HG02763 (cell line): Measurements from ENCODE around the gene SDK1.
"Not testable (repeated sequence)": the region's sequence is repeated elsewhere in the genome, so short reads cannot be mapped to it uniquely, and the experiment has no call there.

ENCODE experiments used
- ATAC-seq: cut with Tn5 transposase; IDR thresholded peaks from one replicate; pipeline ENCODE4 v1.9.1; 2021; ENCODE audit warnings: mild to moderate bottlenecking, moderate library complexity; ENCODE audit not compliant: unreplicated experiment

SDK1 gene

DNA sequence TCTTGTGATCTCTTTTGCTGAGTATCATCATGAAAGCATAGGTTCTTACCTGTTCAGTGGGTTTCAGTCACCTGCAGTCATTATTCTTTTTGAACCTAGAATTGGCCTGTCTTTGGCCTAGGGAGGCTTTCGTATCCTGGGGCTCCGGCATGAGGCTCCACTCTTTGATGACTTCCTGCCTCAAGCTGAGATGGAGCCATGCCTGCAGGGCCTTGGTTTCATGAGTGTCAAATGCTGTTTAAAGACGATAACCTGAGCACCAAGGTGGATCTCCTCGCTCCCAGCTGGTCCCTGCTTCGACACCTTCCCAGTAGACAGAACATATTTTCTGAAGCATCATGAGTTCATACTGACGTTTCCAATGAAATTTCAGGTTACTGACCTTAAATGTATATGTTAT lies 783.2 kb downstream of the SDK1 start:
- ATAC-seq, result no peak

DNA sequence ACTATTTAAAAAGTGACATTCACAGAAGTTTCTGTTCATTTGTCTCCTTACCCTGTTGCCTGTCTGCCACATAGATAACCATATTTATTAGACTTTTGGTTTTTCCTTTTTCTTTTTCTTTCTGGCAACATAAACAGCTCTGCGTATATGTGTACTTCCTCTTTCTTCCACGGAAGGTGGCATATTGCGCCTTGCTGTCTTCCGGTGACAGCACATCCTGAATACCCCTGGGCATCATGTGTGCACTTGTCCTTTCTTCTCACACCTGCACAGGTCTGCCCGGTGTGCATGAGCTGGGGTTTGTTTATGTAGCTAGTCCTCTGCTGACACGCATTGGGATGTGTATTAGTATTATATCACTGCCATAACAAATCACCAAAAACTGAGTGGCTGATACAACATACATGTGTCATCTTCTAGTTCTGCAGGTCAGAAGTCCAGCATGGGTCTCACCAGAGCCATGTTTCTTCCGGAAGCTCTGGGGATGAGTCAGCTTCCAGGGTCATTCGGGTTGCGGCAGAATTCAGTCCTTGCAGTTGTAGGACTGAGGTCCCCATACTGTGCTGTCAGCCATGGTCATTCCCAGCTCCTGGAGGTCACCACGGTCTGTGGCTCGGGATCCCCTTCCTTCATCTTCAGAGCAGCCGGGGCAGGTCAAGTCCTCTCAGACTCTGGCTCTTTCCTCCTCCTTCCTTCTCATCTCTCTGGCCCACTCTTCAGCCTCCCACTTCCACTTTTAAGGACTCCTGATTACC lies 785.1 kb downstream of the SDK1 start:
- ATAC-seq, result no peak

DNA sequence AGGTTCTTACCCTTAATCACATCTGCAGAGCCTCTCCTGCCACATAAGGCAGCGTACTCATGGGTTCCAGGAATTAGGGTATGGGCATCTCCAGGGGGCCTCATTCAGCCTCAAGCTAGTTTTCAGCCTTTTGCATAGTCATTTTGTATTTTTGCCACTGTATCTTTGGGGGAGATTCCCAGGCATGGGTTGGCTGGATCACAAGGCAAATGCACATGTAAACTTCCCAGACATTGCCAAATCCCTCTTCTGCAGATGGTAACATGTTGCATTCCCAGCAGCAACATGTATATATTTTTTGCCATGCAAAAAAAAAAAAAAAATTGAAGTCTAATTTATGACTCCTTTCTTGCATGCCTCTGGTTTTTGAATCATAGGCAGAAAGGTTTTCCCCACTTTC lies 785.7 kb downstream of the SDK1 start:
- ATAC-seq, result no peak

DNA sequence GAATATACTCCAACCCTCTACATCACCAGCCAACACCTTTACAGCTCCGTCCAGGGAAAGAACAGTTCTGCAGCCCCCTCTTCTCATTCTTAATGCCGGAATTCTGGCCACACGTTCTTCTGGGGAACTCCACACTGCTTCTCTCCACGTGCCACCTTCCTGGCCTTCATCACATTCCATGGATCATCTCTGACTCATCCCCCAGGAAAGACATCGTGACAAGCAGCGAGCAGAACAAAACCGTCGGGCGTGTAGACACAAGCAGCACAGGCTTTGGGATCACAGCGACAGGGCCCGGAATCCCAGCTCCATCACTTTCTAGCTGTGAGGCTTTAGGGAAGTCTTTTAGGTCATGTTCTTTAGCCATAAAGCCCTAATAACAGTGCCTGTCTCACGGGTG lies 790.7 kb downstream of the SDK1 start:
- no peak for ATAC-seq

DNA sequence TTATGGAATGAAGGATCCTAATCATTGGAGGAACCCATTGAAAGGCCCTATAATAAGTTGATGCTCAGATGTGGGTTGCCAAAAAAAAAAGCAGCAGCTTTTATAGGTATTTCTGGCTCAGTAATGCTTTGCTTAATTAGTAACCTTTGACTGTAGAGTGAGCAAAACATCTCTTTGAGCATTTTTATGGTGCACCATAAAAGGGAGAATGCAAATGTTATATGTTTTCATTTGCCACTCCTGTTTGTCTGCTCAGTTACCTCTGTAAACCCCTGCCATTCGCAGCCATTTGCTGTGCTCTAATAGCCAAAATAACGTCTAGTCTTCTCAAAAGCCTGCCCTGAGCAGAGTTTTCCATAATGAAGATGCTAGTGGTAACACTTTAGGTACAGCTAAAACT lies 792.0 kb downstream of the SDK1 start:
- ATAC-seq, result no peak

DNA sequence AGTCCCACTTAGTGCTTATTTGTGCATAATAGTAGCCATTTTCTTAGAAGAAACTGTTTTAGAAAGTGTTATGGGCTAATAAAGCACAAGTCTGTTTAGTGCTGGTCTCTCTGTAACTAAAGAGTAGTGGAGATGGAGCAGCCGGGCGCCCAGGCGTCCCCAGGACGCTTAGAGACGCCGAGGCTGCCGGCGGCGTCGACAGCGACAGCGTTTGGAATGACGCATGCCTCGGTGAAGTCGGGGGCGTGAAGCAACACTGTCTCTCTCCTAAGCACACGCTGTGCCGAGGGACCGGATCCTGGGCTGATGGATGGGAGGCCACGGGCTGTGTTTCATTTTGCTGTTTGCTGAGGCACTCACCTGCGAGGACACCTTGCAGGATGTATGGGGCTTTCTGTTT lies 792.4 kb downstream of the SDK1 start:
- ATAC-seq, result no peak

DNA sequence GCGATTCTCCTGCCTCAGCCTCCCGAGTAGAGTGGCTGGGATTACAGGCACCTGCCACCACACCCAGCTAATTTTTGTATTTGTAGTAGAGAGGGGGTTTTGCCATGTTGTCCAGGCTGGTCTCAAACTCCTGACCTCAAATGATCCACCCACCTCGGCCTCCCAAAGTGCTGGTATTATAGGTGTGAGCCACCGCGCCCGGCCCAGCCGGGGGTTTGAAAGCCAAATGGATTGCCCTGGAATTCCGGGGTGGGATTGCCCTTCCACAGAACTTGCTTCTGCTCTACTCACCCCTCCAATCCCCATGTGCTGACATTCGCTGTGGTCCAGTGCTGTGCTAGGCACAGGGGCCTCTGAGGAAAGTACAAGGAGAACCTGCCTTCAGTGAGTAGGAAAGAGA lies 793.1 kb downstream of the SDK1 start:
- not testable (repeated sequence) for ATAC-seq

DNA sequence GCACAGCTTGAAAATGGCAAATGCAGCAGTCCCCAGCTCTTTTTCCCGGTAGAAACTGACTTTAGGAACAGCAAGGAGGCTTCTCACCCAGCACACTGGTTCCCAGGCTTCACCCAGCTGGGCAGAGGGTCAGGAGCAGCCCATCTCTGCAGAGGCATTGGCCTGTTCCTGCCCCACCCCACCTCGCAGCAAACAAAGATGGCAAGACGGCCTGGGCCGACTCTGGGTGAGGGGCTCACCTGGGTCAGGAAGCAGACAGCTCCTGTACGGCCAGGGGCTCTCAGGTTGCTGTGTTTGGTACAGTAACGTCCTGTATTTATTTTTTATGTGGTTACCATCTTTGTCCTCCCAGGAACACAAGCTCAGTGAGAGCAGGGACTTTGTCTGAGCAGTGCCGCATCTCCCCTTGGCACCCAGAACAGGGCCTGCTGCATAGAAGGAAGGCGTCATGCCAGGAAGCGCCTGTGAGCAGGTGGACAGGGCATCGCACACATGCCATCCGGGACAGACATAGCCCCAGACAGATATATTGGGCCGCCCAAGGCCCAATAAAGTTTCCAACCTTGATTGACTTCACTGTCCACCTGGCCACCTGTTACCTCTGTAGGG lies 796.1 kb downstream of the SDK1 start:
- ATAC-seq, result no peak

DNA sequence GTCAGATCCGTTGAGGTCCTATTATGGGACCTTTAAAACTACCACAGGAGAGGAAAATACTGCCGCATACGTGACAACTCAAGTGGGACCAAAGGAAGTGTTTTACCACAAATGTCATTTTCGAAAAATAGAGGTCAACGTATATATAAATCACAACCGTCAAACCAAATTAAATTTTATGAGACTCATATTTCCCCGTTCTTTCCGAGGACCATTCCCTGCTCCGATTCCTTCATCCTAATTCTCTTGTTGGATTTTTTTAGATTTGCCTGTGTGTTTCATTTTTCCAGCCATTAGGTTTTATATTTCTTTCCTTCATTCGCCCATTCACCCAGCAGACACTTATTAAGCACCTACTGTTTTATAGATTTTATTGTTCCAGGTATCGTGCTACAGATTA lies 797.1 kb downstream of the SDK1 start:
- ATAC-seq, result no peak

DNA sequence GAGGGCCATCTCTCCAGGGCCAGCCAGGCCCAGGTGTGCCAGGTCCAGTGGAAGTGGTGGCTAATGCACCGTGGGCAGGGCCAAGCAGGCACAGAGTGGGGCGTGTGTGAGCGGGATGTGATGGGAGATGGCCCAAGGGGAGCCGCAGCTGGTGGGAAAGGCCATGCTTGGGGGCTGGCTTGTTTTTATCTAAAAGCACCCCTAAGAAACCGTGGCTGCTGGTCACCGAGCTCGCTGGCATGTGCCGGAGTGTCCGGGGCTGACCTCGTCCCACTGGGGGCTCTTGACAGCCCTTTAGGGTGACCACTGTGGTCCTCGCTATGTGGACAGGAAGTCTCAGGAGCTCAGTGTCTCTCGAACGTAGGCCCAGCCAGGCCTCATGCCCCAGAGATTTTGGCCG lies 798.6 kb downstream of the SDK1 start:
- no peak for ATAC-seq

DNA sequence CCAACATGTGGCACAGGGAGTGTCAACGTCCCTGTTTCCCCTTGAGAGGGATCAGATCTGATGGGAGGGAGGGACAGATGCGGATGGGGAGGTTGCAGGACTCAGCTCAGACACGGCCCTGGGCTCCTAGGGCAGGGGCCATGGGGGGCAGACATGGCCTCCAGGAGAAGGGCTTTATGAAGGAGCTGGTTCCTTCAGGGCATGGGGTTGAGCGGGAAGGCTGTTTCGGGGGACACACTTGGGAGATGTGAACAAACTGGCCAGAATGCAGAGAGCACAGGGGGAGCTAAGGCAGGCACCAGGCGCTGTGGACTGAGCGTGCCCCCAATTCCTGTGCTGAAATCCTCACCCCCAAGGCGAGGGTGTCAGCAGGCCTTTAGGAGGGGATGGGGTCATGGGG lies 799.1 kb downstream of the SDK1 start:
- ATAC-seq, result no peak

DNA sequence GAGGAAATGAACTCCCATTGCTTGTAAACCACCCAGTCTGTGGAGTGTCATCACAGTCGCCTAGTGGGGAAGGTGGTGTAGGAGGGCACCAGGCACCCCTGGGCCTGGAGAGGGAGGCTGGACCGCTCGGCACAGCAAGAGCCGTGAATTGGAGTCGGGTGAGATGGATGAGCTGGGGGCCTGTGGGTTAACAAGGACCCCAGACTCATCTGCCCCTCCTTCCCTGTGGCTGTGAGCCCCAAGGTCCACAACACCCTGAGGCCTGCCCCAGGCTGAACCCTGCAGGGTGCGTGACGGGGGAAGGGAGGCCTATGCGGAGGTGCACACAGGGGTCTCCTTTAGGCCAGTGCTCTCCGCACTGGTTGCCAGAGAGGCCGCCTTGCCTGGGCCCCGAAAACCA lies 799.6 kb downstream of the SDK1 start:
- ATAC-seq, result no peak

DNA sequence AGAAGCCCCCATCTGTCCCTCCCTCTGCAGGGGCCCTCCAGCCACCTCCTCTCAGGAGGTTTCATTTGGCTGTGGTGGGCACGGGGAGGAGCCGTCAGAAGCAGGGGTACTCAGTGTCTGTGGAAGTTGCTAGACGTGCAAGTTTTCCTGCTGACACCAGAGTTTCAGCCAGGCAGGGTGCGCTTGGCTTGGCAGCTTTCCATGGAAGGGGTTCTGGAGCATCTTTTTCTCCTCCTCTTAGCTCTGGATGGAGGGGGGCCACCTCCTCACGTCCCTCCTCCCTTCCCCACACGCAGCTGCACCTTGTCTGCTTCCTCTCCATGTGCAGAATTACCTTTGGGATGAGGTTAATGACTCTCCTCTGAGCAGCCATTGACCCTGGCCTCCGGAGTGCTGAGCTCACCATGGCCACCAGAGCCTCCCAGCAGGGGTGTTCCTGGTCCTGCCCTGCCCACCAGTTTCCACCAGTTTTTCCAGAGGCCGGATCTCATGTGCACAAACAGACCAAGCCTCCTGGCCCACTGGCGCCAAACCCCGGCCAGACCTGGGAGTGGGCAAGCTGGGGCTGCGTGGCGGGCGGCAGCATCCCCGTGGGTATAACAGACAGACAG lies 801.3 kb downstream of the SDK1 start:
- ATAC-seq, result no peak

DNA sequence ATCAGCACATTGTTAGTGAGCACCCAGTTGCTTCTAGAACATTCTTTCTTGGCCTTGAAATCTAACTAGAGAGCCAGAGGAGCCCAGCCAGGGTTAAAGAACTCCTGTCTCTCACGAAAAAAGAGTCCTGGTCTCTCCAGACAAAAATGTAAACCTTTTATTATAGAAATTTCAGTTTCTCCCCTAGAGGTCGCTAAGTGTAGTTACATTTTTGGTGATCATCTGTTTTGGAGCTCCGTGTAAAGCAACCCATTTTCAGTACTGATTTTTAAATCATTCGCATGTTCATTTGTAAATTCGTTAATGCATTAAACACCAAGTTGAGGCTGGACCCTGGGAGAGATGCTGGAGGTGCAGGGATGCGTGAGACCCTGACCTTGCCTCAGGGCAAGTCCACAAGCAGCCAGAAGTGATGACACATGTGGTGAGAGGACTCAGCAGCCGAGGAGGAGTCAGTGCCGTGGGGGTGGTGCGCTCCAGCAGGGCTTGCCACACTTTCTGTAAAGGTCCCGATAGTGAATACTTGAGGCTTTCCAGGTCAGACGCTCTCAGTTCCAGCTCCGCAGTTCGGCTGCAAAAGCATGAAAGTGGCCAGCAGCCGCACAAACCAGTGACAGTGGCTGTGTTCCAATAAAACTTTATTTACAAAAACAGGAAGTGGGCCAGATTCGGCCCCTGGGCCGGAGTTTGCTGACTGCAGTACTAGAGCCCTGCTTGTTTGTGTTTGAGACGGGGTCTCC lies 802.5 kb downstream of the SDK1 start:
- ATAC-seq, result no peak

DNA sequence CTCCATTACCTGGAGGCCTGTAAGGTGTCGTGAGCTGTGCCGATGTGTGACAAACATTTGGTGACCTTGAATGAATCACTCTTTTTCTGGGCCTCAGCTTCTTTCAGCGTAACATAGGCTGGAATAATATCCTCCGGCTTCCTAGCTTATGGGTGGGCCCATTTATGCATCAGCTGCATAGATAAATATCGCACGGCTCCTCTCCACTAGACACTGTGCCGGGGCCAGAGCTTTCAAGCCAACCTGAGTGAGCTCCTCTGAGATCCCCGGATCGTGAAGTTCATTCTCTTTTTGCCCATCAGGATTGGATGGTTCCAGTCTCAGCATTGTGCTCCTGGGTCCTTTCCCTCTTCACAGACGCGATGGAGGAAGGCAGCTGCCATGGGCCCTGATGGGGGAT lies 806.8 kb downstream of the SDK1 start:
- ATAC-seq, result no peak

DNA sequence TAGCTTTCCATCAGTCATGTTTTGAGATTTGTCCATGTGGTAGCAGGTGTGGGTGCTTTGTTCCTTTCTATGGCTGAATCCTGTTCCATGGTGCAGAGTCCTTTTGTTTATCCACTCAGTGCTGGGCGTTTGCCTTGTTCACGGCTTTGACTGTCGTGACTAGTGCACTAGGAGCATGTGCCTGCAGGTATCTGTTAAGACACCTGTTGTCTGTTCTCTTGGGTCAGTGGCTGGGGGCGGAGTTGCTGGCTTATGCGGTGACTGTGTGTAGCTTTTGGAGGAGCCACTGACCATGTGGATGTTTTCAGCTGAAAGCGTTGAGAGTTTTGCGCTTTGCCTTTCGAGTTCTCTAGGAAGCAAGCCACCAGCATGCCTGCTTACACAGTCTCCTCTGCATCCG lies 807.9 kb downstream of the SDK1 start:
- no peak for ATAC-seq

DNA sequence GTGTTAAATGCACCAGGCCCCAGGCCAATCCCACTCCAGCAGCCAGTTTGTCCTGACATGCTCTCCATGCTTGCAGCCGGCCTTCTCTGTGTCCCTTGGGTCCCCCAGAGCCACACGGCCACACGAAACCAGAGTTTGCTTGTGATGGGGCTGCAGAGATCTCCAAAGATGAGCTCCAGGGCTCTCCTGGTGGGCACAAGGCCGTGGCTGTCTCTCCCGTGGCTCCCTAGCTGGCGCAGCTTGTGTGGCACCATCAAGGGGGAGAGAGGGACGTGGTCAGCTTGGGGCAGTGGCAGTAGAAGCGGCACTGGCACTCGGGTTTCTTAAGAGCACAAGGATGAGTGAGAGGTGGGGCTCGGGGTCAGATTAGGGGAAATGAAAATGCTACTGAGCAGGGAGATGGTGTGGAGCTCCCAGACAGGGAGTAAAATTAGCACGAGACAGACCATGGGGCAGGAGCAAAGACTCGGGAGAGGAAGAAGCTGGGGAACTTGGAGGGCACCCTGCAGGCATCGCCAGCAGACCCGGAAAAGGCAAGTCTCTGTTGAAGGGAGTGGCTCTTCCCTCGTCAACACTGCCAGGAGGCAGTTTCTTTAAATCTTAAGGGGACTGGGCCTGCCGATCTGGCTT lies 808.5 kb downstream of the SDK1 start:
- ATAC-seq, result no peak

DNA sequence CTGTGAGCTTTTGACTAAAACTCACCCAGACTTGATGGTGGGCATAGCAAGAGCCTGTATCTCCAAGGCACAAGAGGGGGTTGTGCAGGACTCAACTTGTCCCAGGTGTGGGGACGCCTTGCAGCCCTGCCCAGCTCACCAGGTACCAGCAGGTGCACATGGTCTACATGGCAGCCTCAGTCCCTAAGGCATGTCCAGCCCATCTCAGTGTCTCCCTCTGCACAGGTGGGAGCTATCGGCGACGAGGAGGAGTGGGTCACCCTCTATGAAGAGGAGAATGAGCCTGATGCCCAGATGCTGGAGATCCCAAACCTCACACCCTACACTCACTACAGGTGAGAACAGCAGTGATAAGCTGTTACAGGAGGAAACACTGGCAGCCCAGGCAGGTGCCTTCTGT lies 809.4 kb downstream of the SDK1 start:
- ATAC-seq, result no peak

DNA sequence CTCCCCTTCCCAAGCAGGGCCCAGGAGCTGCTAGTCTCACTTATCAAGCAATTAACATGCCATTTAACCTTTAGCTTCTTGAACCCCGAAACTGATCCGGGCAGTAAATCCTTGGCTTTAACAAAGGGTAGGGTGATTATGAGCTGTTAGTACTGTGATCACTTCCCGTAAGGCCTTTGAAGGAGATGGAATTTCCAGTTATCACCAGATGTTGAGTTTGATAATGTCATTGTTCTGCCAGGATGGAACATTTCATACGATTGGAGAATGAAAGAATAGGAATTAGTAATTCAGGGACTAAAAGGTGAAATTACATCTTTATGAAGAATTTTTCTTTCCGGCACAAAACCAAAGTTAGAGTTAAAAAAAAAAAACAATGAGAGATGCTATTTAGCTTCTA lies 810.1 kb downstream of the SDK1 start:
- no peak for ATAC-seq

DNA sequence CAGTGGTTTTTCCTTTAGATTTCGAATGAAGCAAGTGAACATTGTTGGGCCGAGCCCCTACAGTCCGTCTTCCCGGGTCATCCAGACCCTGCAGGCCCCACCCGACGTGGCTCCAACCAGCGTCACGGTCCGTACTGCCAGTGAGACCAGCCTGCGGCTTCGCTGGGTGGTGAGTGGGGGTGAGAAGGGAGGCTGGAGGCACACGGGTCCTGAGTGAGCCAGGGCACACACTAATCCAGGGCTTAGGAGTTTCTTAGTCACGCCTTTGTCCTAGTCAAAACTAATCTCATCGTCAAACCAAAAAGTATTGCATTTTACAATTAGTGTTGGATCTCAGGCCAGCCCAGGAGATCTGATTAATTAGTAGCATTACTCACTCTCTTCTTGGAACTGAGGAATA lies 812.2 kb downstream of the SDK1 start:
- no peak for ATAC-seq

DNA sequence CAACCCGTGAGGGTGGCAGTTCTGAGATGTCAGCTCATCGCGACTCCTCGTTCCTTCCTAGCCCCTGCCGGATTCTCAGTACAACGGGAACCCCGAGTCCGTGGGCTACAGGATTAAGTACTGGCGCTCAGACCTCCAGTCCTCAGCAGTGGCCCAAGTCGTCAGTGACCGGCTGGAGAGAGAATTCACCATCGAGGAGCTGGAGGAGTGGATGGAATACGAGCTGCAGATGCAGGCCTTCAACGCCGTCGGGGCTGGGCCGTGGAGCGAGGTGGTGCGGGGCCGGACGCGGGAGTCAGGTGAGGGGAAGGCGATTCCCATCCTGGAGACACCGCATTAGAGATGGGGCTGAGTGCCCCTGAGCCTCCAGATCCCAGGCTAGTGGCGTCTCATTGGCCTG lies 812.9 kb downstream of the SDK1 start:
- ATAC-seq, result no peak
